RCC 7860 (cell line): ENCODE results near the gene FHAD1.

Experiments
- DNase-seq: peaks from one replicate; pipeline ENCODE4 v3.0.0-alpha.2; 2015; ENCODE audit warnings: low spot score
- FAIRE-seq: peaks from 2 replicates; lab custom pipeline; 2012; peaks lifted over from hg19 to GRCh38; lab: Jason Lieb, UNC

The FHAD1 gene

GRCh38 chr1:15218287-15219279, 28.4 kb upstream of the FHAD1 start:
- DNase-seq, result peak; percentile 53
- no peak for FAIRE-seq

- DNase-seq, result no peak
- no peak for FAIRE-seq
Measured at GRCh38 chr1:15219280-15220023, 27.6 kb upstream of the FHAD1 start.

- no peak for DNase-seq
- FAIRE-seq, result no peak
Measured at GRCh38 chr1:15220024-15220392, 27.0 kb upstream of the FHAD1 start.

GRCh38 chr1:15220825-15221431, 26.1 kb upstream of the FHAD1 start:
- no peak for DNase-seq
- FAIRE-seq, result no peak

DNA sequence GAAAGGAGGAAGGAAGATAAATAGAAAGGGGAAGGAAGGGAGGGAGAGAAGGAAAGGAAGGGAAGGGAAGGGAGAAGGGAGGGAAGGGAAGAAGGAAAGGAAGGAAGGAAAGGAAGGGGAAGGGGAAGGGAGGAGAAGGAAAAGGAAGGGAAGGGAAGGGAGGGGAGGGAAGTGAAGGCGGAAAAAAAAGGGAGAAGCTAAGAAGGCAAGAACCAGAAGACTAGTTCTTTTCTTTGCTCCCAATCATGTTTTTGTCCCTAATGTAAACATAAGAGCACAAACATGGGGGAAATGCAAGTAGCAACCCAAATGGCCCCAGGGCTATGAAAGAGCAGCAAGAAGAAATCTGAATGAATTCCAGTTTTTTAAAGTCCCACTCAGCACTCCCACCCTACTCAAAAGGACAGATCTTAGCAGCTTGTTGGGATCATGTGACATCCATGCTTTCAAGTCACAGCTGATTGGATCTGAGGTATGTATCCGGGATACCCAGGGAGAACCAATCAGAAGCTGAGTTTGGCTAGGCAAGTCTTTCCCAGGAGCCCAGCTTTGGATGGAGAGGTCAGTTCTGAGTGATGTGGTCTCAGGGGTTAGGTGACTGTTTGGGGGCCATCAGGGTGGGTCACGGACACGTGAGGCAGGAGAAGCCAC, 24.2 kb upstream of the FHAD1 start:
- DNase-seq (no peak), FAIRE-seq (no peak)

DNA sequence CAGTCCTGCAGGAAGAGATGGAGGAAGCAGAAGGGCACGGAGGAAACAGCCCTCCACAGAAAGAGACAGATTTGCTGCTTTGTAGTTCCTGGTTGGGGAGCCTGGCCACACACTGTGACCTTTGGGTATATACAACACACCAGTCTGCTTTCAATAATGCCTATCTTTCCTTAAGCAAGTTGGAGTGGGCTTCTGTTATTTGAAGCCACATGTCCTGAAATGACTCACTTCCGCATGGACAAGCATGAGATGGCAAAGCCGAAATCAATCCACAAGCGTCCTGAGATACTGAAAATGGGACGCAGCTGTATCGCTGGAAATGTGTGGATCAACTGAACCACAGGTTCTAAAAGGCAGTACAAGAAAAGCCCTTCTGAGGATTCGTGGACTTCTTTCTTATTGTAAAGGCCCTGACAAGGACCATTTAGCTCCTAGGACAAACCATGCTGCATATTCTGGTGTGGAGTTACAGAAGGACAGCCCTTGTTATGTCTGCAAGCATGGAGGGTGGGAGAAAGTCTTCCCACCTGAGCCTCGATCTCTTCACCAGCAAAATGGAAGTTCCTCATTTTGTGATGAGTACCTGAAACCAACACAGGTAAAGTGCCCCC, 22.7 kb upstream of the FHAD1 start:
- DNase-seq, result no peak
- FAIRE-seq, result no peak

- no peak for DNase-seq
- FAIRE-seq, result no peak
Measured at GRCh38 chr1:15224974-15225373, 22.0 kb upstream of the FHAD1 start.

- DNase-seq (no peak), FAIRE-seq (no peak)
Measured at GRCh38 chr1:15225461-15225860, 21.6 kb upstream of the FHAD1 start.

DNA sequence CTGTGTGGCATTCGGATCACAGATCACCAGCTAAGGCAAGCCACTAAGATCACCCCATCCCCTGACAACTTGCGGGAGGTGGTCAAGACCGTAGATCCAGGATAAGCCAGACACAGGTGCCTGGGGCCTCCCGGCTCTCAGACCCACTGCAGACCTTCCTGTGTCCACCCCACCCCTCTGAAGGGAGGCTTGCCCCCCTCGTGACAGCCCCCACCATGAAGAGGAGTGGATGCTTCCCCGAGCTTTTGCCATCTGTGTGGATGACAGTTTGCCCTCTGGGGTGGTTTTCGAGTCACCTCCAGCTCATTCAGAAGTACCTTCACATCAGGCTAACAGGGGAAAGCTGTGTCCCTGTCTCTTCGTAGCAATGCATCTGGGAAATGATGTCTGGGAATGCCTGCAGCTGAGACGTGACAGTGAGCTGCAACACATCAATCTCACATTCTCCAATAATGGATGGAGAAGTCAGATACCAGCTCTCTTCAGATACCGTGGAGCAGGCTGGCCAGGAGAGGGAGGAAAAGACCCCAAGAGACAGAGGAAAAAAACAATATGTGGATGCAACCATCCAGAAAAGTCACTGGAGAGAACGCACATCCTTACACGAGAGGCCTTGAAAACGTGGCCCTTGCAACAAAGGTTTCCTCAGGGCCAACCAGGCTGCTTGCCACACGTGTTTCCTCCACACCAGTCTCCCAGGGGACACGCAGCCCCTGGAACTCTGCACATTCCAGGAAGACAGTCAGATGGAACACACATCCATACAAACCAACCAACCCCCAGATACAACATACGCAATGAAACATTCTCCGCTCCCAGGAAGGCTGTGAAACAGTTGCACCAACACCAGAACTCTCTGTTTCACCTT, 20.4 kb upstream of the FHAD1 start:
- no peak for DNase-seq
- no peak for FAIRE-seq

DNA sequence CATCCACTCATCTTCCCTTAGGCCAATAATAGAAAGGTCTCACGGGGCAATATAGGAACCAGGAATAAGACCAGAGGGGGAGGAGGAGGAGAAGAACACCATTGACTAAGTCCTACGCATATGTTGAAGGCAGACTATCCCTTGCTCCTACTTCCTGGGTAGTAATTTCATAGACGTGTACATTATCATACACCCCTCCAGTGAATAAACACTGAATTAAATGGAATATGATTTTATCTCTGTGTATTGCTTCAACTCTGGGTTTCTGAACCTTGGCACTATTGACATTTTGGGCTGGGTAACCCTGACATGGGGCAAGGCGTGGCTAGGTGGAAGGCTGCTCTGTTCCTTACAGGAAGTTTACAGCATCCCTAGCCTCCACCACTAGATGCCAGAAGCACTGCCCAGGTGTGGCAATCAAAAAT, 17.3 kb upstream of the FHAD1 start:
- FAIRE-seq, result no peak

DNA sequence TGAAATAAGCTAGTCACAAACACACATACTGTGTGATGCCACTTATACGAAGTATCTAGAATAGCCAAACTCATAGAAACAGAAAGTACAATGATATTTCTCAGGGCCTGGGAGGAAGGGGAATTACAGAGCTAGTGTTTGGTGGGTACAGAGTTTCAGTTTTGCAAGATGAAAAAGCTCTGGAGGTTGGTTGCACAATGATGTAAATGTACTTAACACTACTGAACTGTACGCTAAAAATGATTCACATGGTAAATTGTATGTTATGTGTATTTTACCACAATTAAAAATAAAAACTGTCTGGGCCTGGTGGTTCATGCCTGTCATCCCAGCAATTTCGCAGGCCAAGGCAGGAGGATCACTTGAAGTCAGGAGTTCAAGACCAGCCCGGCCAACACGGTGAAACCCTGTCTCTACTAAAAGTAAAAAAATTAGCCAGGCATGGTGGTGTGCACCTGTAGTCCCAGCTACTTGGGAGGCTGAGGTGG, 15.3 kb upstream of the FHAD1 start:
- DNase-seq (no peak), FAIRE-seq (no peak)

More for the DNA sequence above, 17.3 kb upstream of the FHAD1 start:
- DNase-seq, result no peak

GRCh38 chr1:15233689-15234088, 13.3 kb upstream of the FHAD1 start:
- DNase-seq (no peak), FAIRE-seq (no peak)

DNA sequence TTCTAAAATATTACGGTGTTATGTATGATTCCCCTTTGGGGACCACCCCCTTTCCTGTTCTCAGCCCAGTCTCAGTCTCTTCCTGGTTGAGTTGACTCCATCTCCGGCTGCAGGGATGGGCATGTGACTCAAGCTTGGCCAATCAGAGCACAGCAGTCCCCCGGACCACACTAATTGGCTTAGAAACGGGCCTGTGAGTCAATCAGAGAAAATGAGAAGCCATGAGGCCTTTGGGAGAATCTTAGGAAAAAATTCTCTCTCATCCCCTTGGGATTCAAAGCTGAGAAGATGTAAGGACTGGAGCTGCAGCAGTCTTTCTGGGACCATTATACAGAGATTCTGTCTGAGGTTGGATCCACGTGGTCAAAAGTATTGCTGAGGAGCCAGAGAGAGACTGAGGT, 10.7 kb upstream of the FHAD1 start:
- FAIRE-seq (no peak), DNase-seq (no peak)

DNA sequence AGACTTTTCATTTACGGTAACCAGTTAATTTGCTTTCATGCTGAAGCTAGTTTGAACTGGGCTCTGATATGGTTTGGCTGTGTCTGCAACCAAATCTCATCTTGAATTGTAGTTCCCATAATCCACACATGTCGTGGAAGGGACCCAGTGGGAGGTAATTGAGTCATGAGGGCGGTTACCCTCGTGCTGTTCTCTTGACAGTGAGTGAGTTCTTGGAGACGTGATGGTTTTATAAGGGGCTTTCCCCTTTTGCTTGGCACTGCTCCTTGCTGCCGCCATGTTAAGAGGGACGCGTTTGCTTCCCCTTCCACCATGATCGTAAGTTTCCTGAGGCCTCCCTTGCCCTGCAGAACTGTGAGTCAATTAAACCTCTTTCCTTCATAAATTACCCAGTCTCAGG, 10.3 kb upstream of the FHAD1 start:
- FAIRE-seq (no peak), DNase-seq (no peak)

DNA sequence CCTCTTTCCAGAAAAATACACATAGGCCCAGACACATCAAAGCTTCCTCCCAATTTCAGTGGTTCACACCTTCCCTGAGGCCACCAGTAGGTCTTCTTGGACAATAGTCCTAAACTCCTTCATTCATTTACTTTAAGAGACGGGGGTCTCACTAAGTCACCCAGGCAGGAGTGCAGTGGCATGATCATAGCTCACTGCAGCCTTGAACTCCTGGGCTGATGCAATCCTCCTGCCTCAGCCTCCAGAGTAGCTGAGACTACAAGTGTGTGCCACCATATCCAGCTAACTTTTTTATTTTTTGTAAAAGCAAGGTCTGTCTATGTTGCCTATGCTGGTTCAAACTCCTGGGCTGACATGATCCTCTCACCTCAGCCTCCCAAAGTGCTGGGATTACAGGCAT, 8.2 kb upstream of the FHAD1 start:
- FAIRE-seq, result no peak

DNA sequence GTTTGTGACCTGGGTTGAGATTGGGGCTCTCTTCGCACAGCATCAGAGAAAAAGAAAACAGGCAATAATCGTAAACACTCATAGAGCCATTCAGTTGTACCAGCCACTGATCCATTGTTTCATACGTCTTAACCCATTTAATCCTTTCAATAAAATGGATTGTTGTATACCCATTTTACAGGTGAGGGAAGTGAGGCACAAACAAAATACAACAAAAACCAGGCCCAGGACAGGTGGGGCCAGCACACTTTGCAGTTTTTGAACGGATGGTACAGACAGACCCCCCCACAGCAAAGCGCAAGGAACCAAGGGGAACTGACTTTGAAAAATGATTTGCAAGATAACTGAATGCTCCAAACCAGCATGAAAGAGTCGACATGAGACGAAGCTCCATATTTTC, 4.3 kb upstream of the FHAD1 start:
- DNase-seq (no peak), FAIRE-seq (no peak)

More for the DNA sequence above, 8.2 kb upstream of the FHAD1 start:
- no peak for DNase-seq

- DNase-seq (no peak), FAIRE-seq (no peak)
Measured at GRCh38 chr1:15243275-15244043, 3.6 kb upstream of the FHAD1 start.

GRCh38 chr1:15244813-15245212, 2.2 kb upstream of the FHAD1 start:
- FAIRE-seq (no peak), DNase-seq (no peak)
